Measurements from ENCODE around the gene MRGPRD. TPM values are rescaled to one million over a fixed set of nuclear protein-coding genes. Genes with fewer than 3 reads are reported as not detected.

Gene MRGPRD
- total and polyA plus RNA-seq, 2 experiments from 2014 or later: not detected

DNA sequence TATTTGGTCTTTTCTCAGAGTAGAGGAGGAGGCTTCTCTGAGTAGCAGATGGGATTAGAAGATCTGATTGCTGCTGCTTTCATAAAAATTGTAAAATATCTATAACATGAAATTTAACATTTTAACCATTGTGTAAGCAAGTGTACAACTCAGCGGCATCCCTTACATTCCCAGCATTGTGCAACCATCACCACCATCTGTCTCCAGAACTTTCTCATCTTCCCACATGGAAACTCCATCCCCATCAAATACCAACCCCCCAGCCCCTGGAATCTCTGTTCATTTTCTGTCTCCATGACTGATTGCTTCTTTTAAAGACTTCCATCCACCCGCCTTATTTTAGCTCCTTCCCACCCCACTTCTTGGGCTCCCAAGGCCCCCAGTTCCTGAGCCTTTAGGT is 32.3 kb downstream of the MRGPRD start:
- Histone ChIP-seq H3K27me3 (ENCODE audit: insufficient read depth) (no peaks in the 10 kb centered on the region), H3K79me2 (replicated peaks; ENCODE audit: insufficient read depth) (no peaks in the 10 kb centered on the region), H3K36me3 (ENCODE audit: insufficient read depth) (no peaks in the 10 kb centered on the region), H3K4me3 (no peak overlapping the region), H3K4me2 (no peak overlapping the region), H2AFZ (no peak overlapping the region), H3F3A (replicated peaks; ENCODE audit: low read depth) (no peaks in the 10 kb centered on the region), H3K9me2 (ENCODE audit: insufficient read depth) (no peaks in the 10 kb centered on the region), H3K4me1 (ENCODE audit: insufficient read depth) (peaks cover 6% of the 10 kb centered on the region; the same call in 1 of the 2 replicates), H3K27ac (ENCODE audit: low read depth) (no peak overlapping the region), H4K20me1 (replicated peaks; ENCODE audit: insufficient read depth) (no peaks in the 10 kb centered on the region)
- H3K27ac Mint-ChIP-seq: no peak overlapping the region
- TF ChIP-seq NANOG (IDR thresholded peaks at IDR 0.05; ENCODE audit: borderline replicate concordance): no peak
- TF ChIP-seq, protein P1, sequence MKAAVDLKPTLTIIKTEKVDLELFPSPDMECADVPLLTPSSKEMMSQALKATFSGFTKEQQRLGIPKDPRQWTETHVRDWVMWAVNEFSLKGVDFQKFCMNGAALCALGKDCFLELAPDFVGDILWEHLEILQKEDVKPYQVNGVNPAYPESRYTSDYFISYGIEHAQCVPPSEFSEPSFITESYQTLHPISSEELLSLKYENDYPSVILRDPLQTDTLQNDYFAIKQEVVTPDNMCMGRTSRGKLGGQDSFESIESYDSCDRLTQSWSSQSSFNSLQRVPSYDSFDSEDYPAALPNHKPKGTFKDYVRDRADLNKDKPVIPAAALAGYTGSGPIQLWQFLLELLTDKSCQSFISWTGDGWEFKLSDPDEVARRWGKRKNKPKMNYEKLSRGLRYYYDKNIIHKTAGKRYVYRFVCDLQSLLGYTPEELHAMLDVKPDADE (IDR thresholded peaks at IDR 0.05): no peak
- no peak for TF ChIP-seq ZNF331 (CRISPR knock-in tag; IDR thresholded peaks at IDR 0.05; ENCODE audit: low read depth)
- H3K4me1 Mint-ChIP-seq: peaks cover 24% of the 10 kb centered on the region
- peaks cover 4% of the 10 kb centered on the region for H3K27me3 Mint-ChIP-seq (ENCODE audit: insufficient read depth, low read depth, poor library complexity)
- DNase-seq (ENCODE audit: low spot score) (no peak), ATAC-seq (no peak)
- no peaks in the 10 kb centered on the region for H3K36me3 Mint-ChIP-seq (ENCODE audit: low read depth)
- H3K9me3 Mint-ChIP-seq: no peaks in the 10 kb centered on the region
- no peak overlapping the region; the same call in 2 of the 3 replicates for H3K4me3 Mint-ChIP-seq

DNA sequence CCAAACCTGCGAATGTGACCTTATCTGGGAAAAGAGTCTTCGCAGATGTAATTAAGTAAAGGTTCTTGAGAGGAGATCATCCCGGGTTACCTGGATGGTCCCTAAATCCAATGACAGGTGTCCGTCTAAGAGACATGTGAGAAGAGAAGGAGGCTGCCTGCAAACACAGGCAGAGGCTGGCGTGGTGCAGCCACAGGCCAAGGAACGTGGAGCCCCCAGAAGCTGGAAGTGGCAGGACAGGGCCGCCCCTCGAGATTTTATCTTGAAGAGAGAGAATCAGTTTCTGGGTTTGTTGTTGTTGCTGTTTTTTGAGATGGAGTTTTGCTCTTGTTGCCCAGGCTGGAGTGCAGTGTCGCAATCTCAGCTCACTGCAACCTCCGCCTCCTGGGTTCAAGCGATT is 33.6 kb downstream of the MRGPRD start:
- Mint-ChIP-seq H3K27ac (peak overlapping the region; percentile 35; the same call in 1 of the 2 replicates), H3K36me3 (ENCODE audit: low read depth) (no peaks in the 10 kb centered on the region)
- H3K79me2 ChIP-seq (replicated peaks; ENCODE audit: insufficient read depth): no peaks in the 10 kb centered on the region

More for the DNA sequence above, 33.6 kb downstream of the MRGPRD start:
- peaks cover 6% of the 10 kb centered on the region; the same call in 1 of the 2 replicates for H3K4me1 ChIP-seq (ENCODE audit: insufficient read depth)
- TF ChIP-seq, protein P1 (IDR thresholded peaks at IDR 0.05): no peak
- TF ChIP-seq, protein P2, sequence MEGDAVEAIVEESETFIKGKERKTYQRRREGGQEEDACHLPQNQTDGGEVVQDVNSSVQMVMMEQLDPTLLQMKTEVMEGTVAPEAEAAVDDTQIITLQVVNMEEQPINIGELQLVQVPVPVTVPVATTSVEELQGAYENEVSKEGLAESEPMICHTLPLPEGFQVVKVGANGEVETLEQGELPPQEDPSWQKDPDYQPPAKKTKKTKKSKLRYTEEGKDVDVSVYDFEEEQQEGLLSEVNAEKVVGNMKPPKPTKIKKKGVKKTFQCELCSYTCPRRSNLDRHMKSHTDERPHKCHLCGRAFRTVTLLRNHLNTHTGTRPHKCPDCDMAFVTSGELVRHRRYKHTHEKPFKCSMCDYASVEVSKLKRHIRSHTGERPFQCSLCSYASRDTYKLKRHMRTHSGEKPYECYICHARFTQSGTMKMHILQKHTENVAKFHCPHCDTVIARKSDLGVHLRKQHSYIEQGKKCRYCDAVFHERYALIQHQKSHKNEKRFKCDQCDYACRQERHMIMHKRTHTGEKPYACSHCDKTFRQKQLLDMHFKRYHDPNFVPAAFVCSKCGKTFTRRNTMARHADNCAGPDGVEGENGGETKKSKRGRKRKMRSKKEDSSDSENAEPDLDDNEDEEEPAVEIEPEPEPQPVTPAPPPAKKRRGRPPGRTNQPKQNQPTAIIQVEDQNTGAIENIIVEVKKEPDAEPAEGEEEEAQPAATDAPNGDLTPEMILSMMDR (conservative IDR thresholded peaks at IDR 0.05; ENCODE audit: low read depth in 2 of 2): no peak
- no peak for TF ChIP-seq EZH2phosphoT487 (IDR thresholded peaks at IDR 0.05; ENCODE audit: unreplicated experiment)
- no peak for TF ChIP-seq JUNB (IDR thresholded peaks at IDR 0.05; ENCODE audit: unreplicated experiment)
- no peak overlapping the region for H3K4me2 ChIP-seq
- H3K9me2 ChIP-seq (ENCODE audit: insufficient read depth): no peaks in the 10 kb centered on the region
- Mint-ChIP-seq H3K4me1 (peaks cover 24% of the 10 kb centered on the region), H3K4me3 (no peak overlapping the region), H3K9me3 (no peaks in the 10 kb centered on the region), H3K27me3 (ENCODE audit: insufficient read depth, low read depth, poor library complexity) (peaks cover 6% of the 10 kb centered on the region)
- no peak overlapping the region for H3K4me3 ChIP-seq
- no peaks in the 10 kb centered on the region for H3K27me3 ChIP-seq (ENCODE audit: insufficient read depth)
- DNase-seq (ENCODE audit: low spot score) (no peak), ATAC-seq (no peak)
- H3K27ac ChIP-seq (ENCODE audit: low read depth): no peak overlapping the region
- no peaks in the 10 kb centered on the region for H3K36me3 ChIP-seq (ENCODE audit: insufficient read depth)
- no peaks in the 10 kb centered on the region for H3F3A ChIP-seq (replicated peaks; ENCODE audit: low read depth)
- H2AFZ ChIP-seq: no peak overlapping the region
- no peaks in the 10 kb centered on the region for H4K20me1 ChIP-seq (replicated peaks; ENCODE audit: insufficient read depth)

Data from GM23338 (cell line).